ENCODE measurements around the gene UCP3. TPM values are rescaled to one million over a fixed set of nuclear protein-coding genes. Genes with fewer than 3 reads are reported as not detected.
A peak's percentile ranks its signal among the peaks of the same experiment; 100 is the strongest.

The UCP3 gene
- total RNA-seq, 1 experiment from 2014 or later, result not detected

DNA sequence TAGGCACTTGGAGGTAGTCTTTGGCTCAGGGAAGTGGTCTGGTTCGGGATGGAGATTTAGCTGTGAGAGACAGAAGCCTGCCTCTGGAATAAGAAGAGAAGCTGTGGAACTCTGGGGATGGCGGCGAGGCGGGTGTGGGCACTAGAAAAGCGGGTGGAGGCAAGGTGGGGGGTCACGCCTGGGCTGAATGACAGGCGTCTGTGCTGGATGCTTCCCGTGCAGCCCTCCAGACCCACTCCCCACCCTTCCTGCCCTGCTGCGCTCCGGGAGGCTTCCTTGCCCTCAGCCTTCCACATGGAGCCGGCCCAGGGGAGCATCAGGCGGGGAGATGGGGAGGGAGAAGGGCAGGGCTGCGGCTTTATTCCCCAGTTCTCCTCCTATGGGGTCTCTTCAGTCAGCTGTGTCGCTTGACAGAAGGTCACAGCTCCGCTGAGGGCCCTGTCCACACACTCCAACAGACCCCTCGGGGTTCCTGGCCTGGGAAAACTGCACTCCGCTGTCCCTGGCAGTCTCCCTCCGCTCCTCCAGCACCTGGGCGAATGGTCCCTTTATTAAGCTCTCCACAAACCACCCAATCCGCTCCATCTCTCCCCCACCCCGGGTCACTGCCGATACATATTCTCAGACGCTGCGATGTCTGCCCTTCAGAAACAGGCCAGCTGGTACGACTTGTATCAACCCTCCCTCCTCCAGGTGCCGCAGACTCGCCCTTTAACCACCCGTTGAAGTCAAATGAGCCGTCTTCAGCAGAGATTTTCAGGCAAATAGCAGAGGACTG, 51.8 kb downstream of the UCP3 start:
- H3K27me3 ChIP-seq, result no peaks in the 10 kb centered on the region
- no peak for DNase-seq
- no peaks in the 10 kb centered on the region for H3K36me3 ChIP-seq
- H3K4me3 ChIP-seq, result no peak overlapping the region
- H3K9me3 ChIP-seq, result no peaks in the 10 kb centered on the region

DNA sequence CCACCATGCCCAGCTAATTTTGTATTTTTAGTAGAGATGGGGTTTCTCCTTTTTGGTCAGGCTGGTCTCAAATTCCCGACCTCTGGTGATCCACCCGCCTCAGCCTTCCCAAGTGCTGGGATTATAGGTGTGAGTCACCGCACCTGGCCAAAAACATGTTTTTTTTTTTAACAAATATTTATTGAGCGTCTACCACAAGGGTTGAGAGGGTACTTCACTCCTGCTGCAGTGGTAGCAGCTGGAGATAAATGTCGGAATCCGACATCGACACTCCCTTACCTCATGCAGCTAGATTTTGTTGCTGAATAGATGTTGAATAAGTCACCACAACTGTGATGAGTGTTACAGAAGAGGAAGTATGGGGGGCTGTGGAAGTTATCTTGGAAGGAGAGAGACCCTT, 57.1 kb downstream of the UCP3 start:
- DNase-seq, result no peak
- Histone ChIP-seq H3K9me3 (no peaks in the 10 kb centered on the region), H3K4me3 (no peak overlapping the region), H3K36me3 (no peaks in the 10 kb centered on the region), H3K27me3 (no peaks in the 10 kb centered on the region)

DNA sequence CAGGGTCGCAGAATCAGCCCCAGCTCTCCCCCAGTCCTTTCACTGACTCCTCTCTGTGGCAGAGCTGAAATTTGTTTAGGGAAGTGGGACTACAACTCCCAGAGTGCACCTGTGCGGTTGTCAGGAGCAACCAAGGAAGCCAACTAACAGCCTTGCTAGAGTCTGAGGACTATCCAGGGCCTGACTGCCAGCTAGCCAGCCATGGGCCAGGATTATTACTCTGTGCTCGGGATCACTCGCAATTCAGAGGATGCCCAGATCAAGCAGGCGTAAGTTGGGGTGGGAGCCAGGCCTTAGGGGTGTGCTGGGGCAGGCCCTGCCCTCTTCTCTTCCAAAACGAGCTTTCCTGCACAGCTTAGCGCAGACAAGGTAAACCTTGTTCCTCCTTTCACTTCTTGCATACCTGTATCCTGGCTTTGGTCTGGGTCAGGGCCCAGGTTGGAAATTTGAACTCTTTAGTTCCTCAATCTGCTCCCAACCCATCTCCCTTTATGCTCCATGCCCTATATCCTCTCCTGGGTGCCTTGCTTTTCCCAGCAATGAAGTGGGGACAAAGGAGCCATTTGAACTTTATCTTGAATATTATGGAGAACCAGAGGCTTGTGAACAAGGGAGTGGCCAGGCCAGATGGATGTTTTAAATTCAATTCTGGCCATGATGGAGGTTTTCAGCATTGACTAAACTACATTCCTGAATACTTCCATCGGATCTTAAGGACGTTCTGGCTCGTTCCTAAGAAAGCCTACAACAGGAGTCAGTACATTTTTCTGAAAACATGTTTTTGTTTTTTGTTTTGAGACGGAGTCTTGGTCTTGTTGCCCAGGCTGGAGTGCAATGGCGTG, 57.8 kb downstream of the UCP3 start, which contains the start of gene DNAJB13:
TSS of gene DNAJB13 (plus strand) at position 158 of the 842 bp plus-strand sequence. CDS start at position 202, 44 bp downstream.
- no peaks in the 10 kb centered on the region for H3K9me3 ChIP-seq

More for the DNA sequence above, 57.8 kb downstream of the UCP3 start, which contains the start of gene DNAJB13:
- Histone ChIP-seq H3K4me3 (no peak within 1 kb of the TSS), H3K27me3 (no peaks in the 10 kb centered on the region), H3K36me3 (no peaks in the 10 kb centered on the region)
- DNase-seq, result peak; percentile 25

Other genes starting within 250 kb of the UCP3 start
- gene RAB6A, start 248.0 kb downstream of the UCP3 start, total RNA-seq (2014; rRNA removed; shearing (Covaris generic); ENCODE audit: low replicate concordance), result 69.1 and 72.2 TPM in 2 replicates
- gene MRPL48, start 221.2 kb downstream of the UCP3 start, total RNA-seq (2014; rRNA removed; shearing (Covaris generic); ENCODE audit: low replicate concordance), result 48.6 and 52.0 TPM in 2 replicates
- gene COA4, start 132.2 kb downstream of the UCP3 start, total RNA-seq (2014; rRNA removed; shearing (Covaris generic); ENCODE audit: low replicate concordance), result 72.3 and 74.8 TPM in 2 replicates
- 9.8 and 12.1 TPM in 2 replicates for gene PAAF1, start 132.1 kb downstream of the UCP3 start, total RNA-seq (2014; rRNA removed; shearing (Covaris generic); ENCODE audit: low replicate concordance)
- 0.79 TPM in 1 of 2 replicates, not detected in the other for gene DNAJB13, start 58.1 kb downstream of the UCP3 start, total RNA-seq (2014; rRNA removed; shearing (Covaris generic); ENCODE audit: low replicate concordance)
- 2.3 TPM in 1 of 2 replicates, not detected in the other for gene UCP2, start 26.2 kb downstream of the UCP3 start, total RNA-seq (2014; rRNA removed; shearing (Covaris generic); ENCODE audit: low replicate concordance)
- 5.8 and 7.8 TPM in 2 replicates for gene C2CD3, start 161.9 kb upstream of the UCP3 start, total RNA-seq (2014; rRNA removed; shearing (Covaris generic); ENCODE audit: low replicate concordance)
- 29.0 and 31.6 TPM in 2 replicates for gene PPME1, start 162.2 kb upstream of the UCP3 start, total RNA-seq (2014; rRNA removed; shearing (Covaris generic); ENCODE audit: low replicate concordance)